Trophoblast cell (in vitro differentiated cells and primary cell): ENCODE measurements around the gene HES5.

Experiments
- DNase-seq, 2 donors: peaks; one replicate each; pipeline ENCODE4 v3.0.0-alpha.2; 2016
- H2AFZ ChIP-seq: 2 replicates; pipeline ENCODE4 v1.6.1; 2013; ENCODE audit warnings: low read length, moderate library complexity, mild to moderate bottlenecking; ENCODE audit not compliant: insufficient read depth, poor library complexity
- H2AK5ac ChIP-seq: 2 replicates; pipeline ENCODE4 v1.6.1; 2013; ENCODE audit warnings: mild to moderate bottlenecking, low read length
- H2BK120ac ChIP-seq: 2 replicates; pipeline ENCODE4 v1.6.1; 2013; ENCODE audit warnings: low read length, mild to moderate bottlenecking, moderate library complexity; ENCODE audit not compliant: insufficient read depth, poor library complexity
- H2BK12ac ChIP-seq: 2 replicates; pipeline ENCODE4 v1.6.1; 2013; ENCODE audit warnings: mild to moderate bottlenecking, low read length, moderate library complexity
- H2BK5ac ChIP-seq: 2 replicates; pipeline ENCODE4 v1.6.1; 2013; ENCODE audit warnings: low read length, low read depth, moderate library complexity, mild to moderate bottlenecking; ENCODE audit not compliant: poor library complexity
- H3K14ac ChIP-seq: 2 replicates; pipeline ENCODE4 v1.6.1; 2013; ENCODE audit warnings: mild to moderate bottlenecking, low read length
- H3K18ac ChIP-seq: 2 replicates; pipeline ENCODE4 v1.6.1; 2013; ENCODE audit warnings: mild to moderate bottlenecking, low read length
- H3K23ac ChIP-seq: 2 replicates; pipeline ENCODE4 v1.6.1; 2013; ENCODE audit warnings: low read length
- H3K27ac ChIP-seq: 2 replicates; pipeline ENCODE4 v1.5.1; 2013; ENCODE audit warnings: low read depth, mild to moderate bottlenecking, inconsistent platforms, low read length, moderate library complexity
- H3K27me3 ChIP-seq: 2 replicates; pipeline ENCODE4 v1.6.1; 2013; ENCODE audit warnings: inconsistent platforms, mild to moderate bottlenecking, low read length, moderate library complexity; ENCODE audit not compliant: insufficient read depth
- H3K36me3 ChIP-seq, 2 experiments: 1 replicate in 1 of 2; 2 replicates in 1 of 2; pipeline ENCODE4 v1.6.1; 2013; ENCODE audit warnings: low read length in 2 of 2, mild to moderate bottlenecking in 2 of 2, moderate library complexity in 1 of 2; ENCODE audit not compliant: insufficient read depth in 2 of 2, control insufficient read depth in 1 of 2
- H3K4ac ChIP-seq: 2 replicates; pipeline ENCODE4 v1.6.1; 2013; ENCODE audit warnings: low read depth, mild to moderate bottlenecking, low read length, moderate library complexity
- H3K4me1 ChIP-seq, 2 experiments: 1 replicate in 1 of 2; 2 replicates in 1 of 2; pipeline ENCODE4 v1.6.1; 2013; ENCODE audit warnings: low read length in 2 of 2, mild to moderate bottlenecking in 2 of 2, moderate library complexity in 1 of 2; ENCODE audit not compliant: insufficient read depth in 2 of 2, control insufficient read depth in 1 of 2
- H3K4me2 ChIP-seq: 2 replicates; pipeline ENCODE4 v1.6.1; 2013; ENCODE audit warnings: inconsistent platforms, mild to moderate bottlenecking, low read length, moderate library complexity
- H3K4me3 ChIP-seq: 2 replicates; pipeline ENCODE4 v1.5.1; 2013; ENCODE audit warnings: mild to moderate bottlenecking, low read depth, low read length, inconsistent platforms
- H3K79me1 ChIP-seq: one replicate; pipeline ENCODE4 v1.6.1; 2013; ENCODE audit warnings: low read length
- H3K79me2 ChIP-seq: 2 replicates; pipeline ENCODE4 v1.6.1; 2013; ENCODE audit warnings: low read length, mild to moderate bottlenecking; ENCODE audit not compliant: control insufficient read depth, insufficient read depth, poor library complexity
- H3K9ac ChIP-seq: 2 replicates; pipeline ENCODE4 v1.6.1; 2013; ENCODE audit warnings: mild to moderate bottlenecking, low read length
- H3K9me3 ChIP-seq: 2 replicates; pipeline ENCODE4 v1.6.1; 2013; ENCODE audit warnings: low read depth, mild to moderate bottlenecking, control low read depth, inconsistent platforms, low read length; ENCODE audit not compliant: insufficient read depth
- H4K12ac ChIP-seq: 2 replicates; pipeline ENCODE4 v1.6.1; 2013; ENCODE audit warnings: low read depth, mild to moderate bottlenecking, low read length, moderate library complexity
- H4K8ac ChIP-seq: 2 replicates; pipeline ENCODE4 v1.6.1; 2013; ENCODE audit warnings: low read depth, mild to moderate bottlenecking, low read length, moderate library complexity
- H4K91ac ChIP-seq: one replicate; pipeline ENCODE4 v1.6.1; 2013; ENCODE audit warnings: low read depth, mild to moderate bottlenecking, low read length, moderate library complexity
- WGBS: extraction: QIAGEN DNeasy Blood & Tissue Kit; methylation state at CpG from one replicate; pipeline ENCODE4 v1.1.7; 2013; ENCODE audit warnings: missing lambda C conversion rate; ENCODE audit not compliant: insufficient read length, insufficient coverage; ENCODE audit errors: extremely low coverage; 5-methylcytosine and 5-hydroxymethylcytosine counted together

Gene HES5

GRCh38 chr1:2535455-2535854 lies 5.4 kb upstream of the HES5 start:
- no peak overlapping the region for H2AFZ ChIP-seq
- H4K8ac ChIP-seq, result no peak overlapping the region
- H3K27me3 ChIP-seq, result peaks cover 16% of the 10 kb centered on the region
- no peaks in the 10 kb centered on the region for H3K79me2 ChIP-seq
- H2BK12ac ChIP-seq, result no peak overlapping the region
- H3K27ac ChIP-seq, result no peak overlapping the region
- H3K36me3 ChIP-seq, result no peaks in the 10 kb centered on the region
- H2BK120ac ChIP-seq, result no peak overlapping the region
- no peak overlapping the region for H3K4me2 ChIP-seq
- H3K79me1 ChIP-seq, result peaks cover 4% of the 10 kb centered on the region
- no peak for DNase-seq
- H3K4me1 ChIP-seq, result peaks cover 13% of the 10 kb centered on the region in 2 experiments
- H3K4me3 ChIP-seq, result no peak overlapping the region
- H3K9ac ChIP-seq, result no peak overlapping the region
- peak overlapping the region; percentile 1 for H4K91ac ChIP-seq
- no peak overlapping the region for H3K14ac ChIP-seq
- no peak overlapping the region for H2AK5ac ChIP-seq
- no CpG with 5 or more reads among the region's 27 CpGs for WGBS
- H2BK5ac ChIP-seq, result no peak overlapping the region
- no peak overlapping the region for H3K23ac ChIP-seq
- peaks cover 3% of the 10 kb centered on the region for H3K9me3 ChIP-seq
- H3K4ac ChIP-seq, result no peak overlapping the region
- H3K18ac ChIP-seq, result no peak overlapping the region
- no peak overlapping the region for H4K12ac ChIP-seq

GRCh38 chr1:2534687-2535441 lies 4.8 kb upstream of the HES5 start:
- Histone ChIP-seq H4K91ac (peak overlapping the region; percentile 22), H3K14ac (no peak overlapping the region), H3K79me1 (peaks cover 4% of the 10 kb centered on the region), H3K4ac (no peak overlapping the region), H2BK12ac (no peak overlapping the region), H3K9ac (no peak overlapping the region), H4K12ac (no peak overlapping the region), H3K27me3 (peaks cover 21% of the 10 kb centered on the region), H2AFZ (no peak overlapping the region), H4K8ac (no peak overlapping the region), H3K18ac (no peak overlapping the region), H3K79me2 (no peaks in the 10 kb centered on the region), H3K36me3 (no peaks in the 10 kb centered on the region), H2BK120ac (no peak overlapping the region), H3K9me3 (peaks cover 3% of the 10 kb centered on the region), H2AK5ac (no peak overlapping the region), H3K27ac (no peak overlapping the region), H3K4me3 (no peak overlapping the region), H3K23ac (no peak overlapping the region), H3K4me1 (peaks cover 13 to 15% of the 10 kb centered on the region in 2 experiments), H2BK5ac (no peak overlapping the region), H3K4me2 (no peak overlapping the region)
- DNase-seq, result peak; percentile 79 to 83
- WGBS, result no CpG with 5 or more reads among the region's 18 CpGs

DNA sequence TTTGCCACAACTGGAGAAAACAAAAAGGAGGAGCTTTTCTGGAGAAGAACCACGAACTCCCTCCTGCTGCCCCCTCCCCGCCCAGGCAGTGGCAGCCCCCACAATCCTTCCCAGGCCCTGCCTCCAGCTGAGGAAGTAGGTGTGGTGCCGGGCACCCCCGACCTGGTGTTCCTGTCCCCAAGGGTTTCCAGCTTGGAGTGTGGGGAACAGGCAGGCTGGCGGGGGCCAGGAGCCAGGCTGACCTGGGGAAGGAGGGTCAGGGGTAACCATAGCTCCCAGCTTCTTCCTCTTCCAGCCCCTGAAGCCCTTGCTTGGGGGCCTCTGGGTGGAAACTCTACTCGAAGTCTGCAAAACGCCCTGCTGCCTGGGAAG lies 4.2 kb upstream of the HES5 start:
- Histone ChIP-seq H3K9ac (no peak overlapping the region), H3K36me3 (no peaks in the 10 kb centered on the region)

GRCh38 chr1:2533365-2533764 lies 3.3 kb upstream of the HES5 start:
- Histone ChIP-seq H4K8ac (no peak overlapping the region), H3K79me1 (peaks cover 4% of the 10 kb centered on the region), H3K79me2 (no peaks in the 10 kb centered on the region), H4K12ac (no peak overlapping the region), H3K9me3 (peaks cover 3% of the 10 kb centered on the region), H2BK12ac (no peak overlapping the region), H3K4me3 (no peak overlapping the region), H3K14ac (no peak overlapping the region), H3K9ac (no peak overlapping the region), H3K18ac (no peak overlapping the region), H2AK5ac (no peak overlapping the region), H2BK5ac (no peak overlapping the region), H3K4ac (no peak overlapping the region), H2BK120ac (no peak overlapping the region), H3K4me1 (peaks cover 13 to 17% of the 10 kb centered on the region in 2 experiments), H4K91ac (no peak overlapping the region), H3K36me3 (no peaks in the 10 kb centered on the region), H3K27me3 (peaks cover 36% of the 10 kb centered on the region), H2AFZ (no peak overlapping the region), H3K23ac (no peak overlapping the region), H3K27ac (no peak overlapping the region), H3K4me2 (no peak overlapping the region)
- DNase-seq, result peak; percentile 77 to 84
- no CpG with 5 or more reads among the region's 11 CpGs for WGBS

More for the DNA sequence above, 4.2 kb upstream of the HES5 start:
- Histone ChIP-seq H4K12ac (no peak overlapping the region), H3K27me3 (peaks cover 27% of the 10 kb centered on the region), H2BK120ac (no peak overlapping the region), H3K79me2 (no peaks in the 10 kb centered on the region), H3K4me3 (no peak overlapping the region), H3K18ac (no peak overlapping the region), H4K91ac (peak overlapping the region; percentile 22), H3K4me1 (peaks cover 13 to 17% of the 10 kb centered on the region in 2 experiments), H3K79me1 (peaks cover 4% of the 10 kb centered on the region), H3K23ac (no peak overlapping the region), H3K27ac (no peak overlapping the region), H3K4me2 (no peak overlapping the region), H2BK12ac (no peak overlapping the region), H2BK5ac (no peak overlapping the region), H4K8ac (no peak overlapping the region), H3K9me3 (peaks cover 3% of the 10 kb centered on the region), H3K14ac (no peak overlapping the region), H2AFZ (no peak overlapping the region), H2AK5ac (no peak overlapping the region), H3K4ac (no peak overlapping the region)
- no peak for DNase-seq
- WGBS, result no CpG with 5 or more reads among the region's 7 CpGs
